K562 (cell line): ENCODE measurements around the gene NECTIN2.

Experiments used
- ATF6 ChIP-seq: sonication (generic); formaldehyde crosslinking; IDR thresholded peaks from 2 replicates; pipeline ENCODE4 v1.4.0; 2020; ENCODE audit warnings: mild to moderate bottlenecking, missing genetic modification reagents
- TAF9B ChIP-seq: fragments of 450-650 bp; IDR thresholded peaks from 2 replicates; pipeline ENCODE4 v1.6.1; 2018; ENCODE audit warnings: mild to moderate bottlenecking; ENCODE audit not compliant: partially characterized antibody
- ZSCAN29 ChIP-seq: fragments of 450-650 bp; IDR thresholded peaks from 2 replicates; pipeline ENCODE4 v1.6.1; 2017

DNA sequence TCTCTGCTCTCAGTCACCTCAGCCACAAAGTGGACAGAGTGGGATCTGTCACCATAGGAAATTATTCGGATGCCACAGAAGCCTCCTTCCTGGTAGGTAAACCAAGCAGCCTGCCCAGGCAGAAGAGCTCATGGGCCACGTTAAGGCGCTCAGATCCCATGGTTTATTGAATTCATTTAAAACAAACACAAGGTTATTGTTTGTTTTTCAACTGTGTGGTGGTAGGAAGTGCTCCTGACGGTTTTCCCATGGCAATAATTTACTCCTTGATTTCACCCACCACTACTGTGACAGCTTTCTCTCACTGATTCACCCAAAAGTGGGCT lies 22.8 kb upstream of the NECTIN2 start:
- TF ChIP-seq ZSCAN29 (no peak), ATF6 (CRISPR knock-in tag) (no peak), TAF9B (no peak)
